Measurements from ENCODE around the gene GRIK1.

The GRIK1 gene

GRCh38 chr21:29633756-29634155 is 306.0 kb downstream of the GRIK1 start:
- no peak overlapping the region for H3K27ac ChIP-seq (ENCODE audit: extremely low read depth, low read depth, low read length)
- no peaks in the 10 kb centered on the region for H3K4me1 ChIP-seq (ENCODE audit: control insufficient read depth, insufficient read depth, low read length)
- CTCF ChIA-PET = interaction anchor here (0.7 to 0.8 kb wide), 3 partner anchors 9 to 310 kb away, joined by 3 read pairs; no protein-coding TSS in a partner anchor
- H3K9me3 ChIP-seq (ENCODE audit: control insufficient read depth, insufficient read depth, low read depth, low read length) = no peaks in the 10 kb centered on the region
- H3K4me3 ChIP-seq (ENCODE audit: low read depth, low read length) = no peak overlapping the region
- TF ChIP-seq PRDM10 (tag by site-specific recombination; IDR thresholded peaks at IDR 0.05) (no peak), ZNF26 (tag by site-specific recombination; IDR thresholded peaks at IDR 0.05) (no peak), ZIC2 (tag by site-specific recombination; IDR thresholded peaks at IDR 0.05) (no peak), ZNF596 (tag by site-specific recombination; IDR thresholded peaks at IDR 0.05) (no peak), ZNF211 (tag by site-specific recombination; IDR thresholded peaks at IDR 0.05; ENCODE audit: low read depth) (no peak), ZNF621 (tag by site-specific recombination; IDR thresholded peaks at IDR 0.05) (no peak), ZNF521 (tag by site-specific recombination; IDR thresholded peaks at IDR 0.05) (no peak), ZNF366 (tag by site-specific recombination; conservative IDR thresholded peaks at IDR 0.05) (no peak), ZNF292 (tag by site-specific recombination; IDR thresholded peaks at IDR 0.05; ENCODE audit: borderline replicate concordance, low read depth) (no peak), PRDM4 (tag by site-specific recombination; IDR thresholded peaks at IDR 0.05) (no peak), ZNF274 (IDR thresholded peaks at IDR 0.05; ENCODE audit: low read length) (no peak), ZNF274 (tag by site-specific recombination; IDR thresholded peaks at IDR 0.05; ENCODE audit: borderline replicate concordance) (no peak), ZNF629 (tag by site-specific recombination; IDR thresholded peaks at IDR 0.05) (no peak), SALL2 (tag by site-specific recombination; IDR thresholded peaks at IDR 0.05; ENCODE audit: borderline replicate concordance) (no peak)
- no peaks in the 10 kb centered on the region for H3K36me3 ChIP-seq (ENCODE audit: control insufficient read depth in 2 of 2, insufficient read depth in 1 of 2, low read length in 2 of 2)
- POLR2A ChIA-PET = no interaction called here

- H3K9me3 ChIP-seq (ENCODE audit: control insufficient read depth, insufficient read depth, low read depth, low read length) = no peaks in the 10 kb centered on the region
- ChIA-PET POLR2A (no interaction called here), CTCF (no interaction called here)
- H3K36me3 ChIP-seq (ENCODE audit: control insufficient read depth in 2 of 2, insufficient read depth in 1 of 2, low read length in 2 of 2) = no peaks in the 10 kb centered on the region
- no peak overlapping the region for H3K27ac ChIP-seq (ENCODE audit: extremely low read depth, low read depth, low read length)
- H3K4me1 ChIP-seq (ENCODE audit: control insufficient read depth, insufficient read depth, low read length) = no peaks in the 10 kb centered on the region
- no peak overlapping the region for H3K4me3 ChIP-seq (ENCODE audit: low read depth, low read length)
- TF ChIP-seq INSM2 (tag by site-specific recombination; IDR thresholded peaks at IDR 0.05) (no peak), WT1 (tag by site-specific recombination; IDR thresholded peaks at IDR 0.05) (no peak), ZNF362 (tag by site-specific recombination; IDR thresholded peaks at IDR 0.05) (no peak), ZNF561 (tag by site-specific recombination; IDR thresholded peaks at IDR 0.05; ENCODE audit: borderline replicate concordance) (no peak), KLF7 (tag by site-specific recombination; IDR thresholded peaks at IDR 0.05; ENCODE audit: borderline replicate concordance) (no peak), ZNF423 (tag by site-specific recombination; IDR thresholded peaks at IDR 0.05) (no peak), ZNF132 (tag by site-specific recombination; IDR thresholded peaks at IDR 0.05; ENCODE audit: borderline replicate concordance) (no peak), ZNF433 (tag by site-specific recombination; IDR thresholded peaks at IDR 0.05; ENCODE audit: low read depth) (no peak), ZFP37 (tag by site-specific recombination; IDR thresholded peaks at IDR 0.05) (no peak), ZNF366 (tag by site-specific recombination; conservative IDR thresholded peaks at IDR 0.05) (no peak), ZNF157 (tag by site-specific recombination; IDR thresholded peaks at IDR 0.05) (no peak), YY1 (tag by site-specific recombination; IDR thresholded peaks at IDR 0.05) (no peak)
Observed at GRCh38 chr21:29630441-29630840, 309.4 kb downstream of the GRIK1 start.
